GM21423 (cell line): Measurements from ENCODE around the gene SMARCC2.
"Not testable (repeated sequence)": the region's sequence is repeated elsewhere in the genome, so short reads cannot be mapped to it uniquely, and the experiment has no call there.

Experiments
- ATAC-seq: cut with Tn5 transposase; IDR thresholded peaks from one replicate; pipeline ENCODE4 v1.9.1; 2021; ENCODE audit warnings: mild to moderate bottlenecking, moderate library complexity; ENCODE audit not compliant: unreplicated experiment

Gene SMARCC2

GRCh38 chr12:56212361-56212760 is 23.1 kb upstream of the SMARCC2 start:
- no peak for ATAC-seq

- ATAC-seq, result no peak
These were observed 18.7 kb upstream of the SMARCC2 start for GRCh38 chr12:56208006-56208405.

- no peak for ATAC-seq
These were observed 17.3 kb upstream of the SMARCC2 start for GRCh38 chr12:56206452-56207166.

- ATAC-seq, result no peak
These were observed 16.2 kb upstream of the SMARCC2 start for GRCh38 chr12:56205445-56205844.

GRCh38 chr12:56204275-56204674 is 15.0 kb upstream of the SMARCC2 start:
- ATAC-seq, result no peak

- ATAC-seq, result no peak
These were observed 13.6 kb upstream of the SMARCC2 start for GRCh38 chr12:56202838-56203237.

GRCh38 chr12:56202366-56202765 is 13.1 kb upstream of the SMARCC2 start:
- no peak for ATAC-seq

GRCh38 chr12:56198836-56199235 is 9.6 kb upstream of the SMARCC2 start:
- ATAC-seq, result no peak

GRCh38 chr12:56197921-56198635 is 8.8 kb upstream of the SMARCC2 start:
- ATAC-seq, result no peak

GRCh38 chr12:56196818-56197550 is 7.7 kb upstream of the SMARCC2 start:
- ATAC-seq, result not testable (repeated sequence)

GRCh38 chr12:56193025-56193578 is 3.8 kb upstream of the SMARCC2 start:
- ATAC-seq, result no peak

GRCh38 chr12:56192582-56192981 is 3.3 kb upstream of the SMARCC2 start:
- ATAC-seq, result no peak

GRCh38 chr12:56190695-56191155 is 1.4 kb upstream of the SMARCC2 start:
- ATAC-seq, result no peak

- peak; percentile 39 for ATAC-seq
These were observed 823 bp upstream of the SMARCC2 start for GRCh38 chr12:56189918-56190694.

GRCh38 chr12:56188778-56189098 is 545 bp downstream of the SMARCC2 start:
- no peak for ATAC-seq

- no peak for ATAC-seq
These were observed 1.0 kb downstream of the SMARCC2 start for GRCh38 chr12:56188131-56188777.

GRCh38 chr12:56186957-56187356 is 2.3 kb downstream of the SMARCC2 start:
- no peak for ATAC-seq

GRCh38 chr12:56178347-56178746 is 10.9 kb downstream of the SMARCC2 start:
- no peak for ATAC-seq

- ATAC-seq, result no peak
These were observed 16.4 kb downstream of the SMARCC2 start for GRCh38 chr12:56172839-56173238.

GRCh38 chr12:56169229-56169759 is 20.0 kb downstream of the SMARCC2 start:
- ATAC-seq, result no peak
